Lower lobe of right lung (tissue), 2 donors: ENCODE measurements around the gene GAN. TPM values are rescaled to one million over a fixed set of nuclear protein-coding genes. Genes with fewer than 3 reads are reported as not detected.

Source experiments
- ATAC-seq, 2 donors: fragments of 200-7000 bp; cut with Tn5 transposase; one replicate each; pipeline ENCODE4 v1.9.1; 2020 to 2022; ENCODE audit warnings: mild to moderate bottlenecking in 2 of 2, moderate library complexity in 2 of 2
- DNase-seq: peaks from one replicate; pipeline ENCODE4 v3.0.0-alpha.2; 2020
- H3K27ac ChIP-seq: fragments of 200-600 bp; one replicate; pipeline ENCODE4 v1.8.0; 2022
- H3K27me3 ChIP-seq: fragments of 200-600 bp; one replicate; pipeline ENCODE4 v1.8.0; 2022; ENCODE audit warnings: low read depth
- H3K36me3 ChIP-seq: fragments of 200-600 bp; one replicate; pipeline ENCODE4 v1.8.0; 2022; ENCODE audit warnings: mild to moderate bottlenecking
- H3K4me1 ChIP-seq: fragments of 200-600 bp; one replicate; pipeline ENCODE4 v1.8.0; 2022
- H3K4me3 ChIP-seq: fragments of 200-600 bp; one replicate; pipeline ENCODE4 v1.8.0; 2022; ENCODE audit warnings: mild to moderate bottlenecking
- H3K9me3 ChIP-seq: fragments of 200-600 bp; one replicate; pipeline ENCODE4 v1.8.0; 2022
- intact Hi-C: fragments of 100-400 bp; cut with DNase I; formaldehyde crosslinking; loops from one replicate; pipeline ENCODE4 v1.11.0; 2022
- total RNA-seq: library from RNA; stranded (reverse); fragmentation: NEBNext Ultra II Directional; extraction: Animal tissue kit (Norgen Biotek cat#: 25700); gene quantifications from one replicate; pipeline ENCODE4 v1.2.1, GENCODE V29; 2021
- TF ChIP-seq, protein P1 (sequence below): fragments of 200-600 bp; IDR thresholded peaks from one replicate; pipeline ENCODE4 v1.8.0; 2022; ENCODE audit warnings: antibody characterized with exemption, mild to moderate bottlenecking
- donor health status: DM: no; HTN: yes; CAD: no; lungs with severe emphysema.

The GAN gene
- total RNA-seq, 1 donor from 2014 or later = 6.5 TPM

DNA sequence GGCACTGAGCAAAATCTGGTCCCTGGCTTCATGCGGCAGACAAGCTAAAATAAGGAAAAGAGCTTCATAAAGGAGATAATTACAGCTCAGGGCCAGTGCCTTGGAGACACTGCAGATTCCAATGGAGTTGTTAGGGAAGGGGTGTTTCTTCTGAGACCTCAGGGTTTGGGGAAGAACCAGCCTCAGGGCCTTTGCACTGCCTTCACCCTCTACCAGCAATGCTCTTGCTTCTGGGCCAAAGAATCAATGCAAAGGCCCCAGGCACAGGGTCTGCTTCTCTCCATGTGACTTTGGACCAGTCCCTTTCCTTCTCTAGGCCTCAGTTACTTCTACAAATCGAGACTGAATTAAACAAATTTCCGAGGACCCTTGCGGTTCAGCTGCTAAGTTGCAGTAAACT, 36.2 kb upstream of the GAN start:
- TF ChIP-seq, protein P1, sequence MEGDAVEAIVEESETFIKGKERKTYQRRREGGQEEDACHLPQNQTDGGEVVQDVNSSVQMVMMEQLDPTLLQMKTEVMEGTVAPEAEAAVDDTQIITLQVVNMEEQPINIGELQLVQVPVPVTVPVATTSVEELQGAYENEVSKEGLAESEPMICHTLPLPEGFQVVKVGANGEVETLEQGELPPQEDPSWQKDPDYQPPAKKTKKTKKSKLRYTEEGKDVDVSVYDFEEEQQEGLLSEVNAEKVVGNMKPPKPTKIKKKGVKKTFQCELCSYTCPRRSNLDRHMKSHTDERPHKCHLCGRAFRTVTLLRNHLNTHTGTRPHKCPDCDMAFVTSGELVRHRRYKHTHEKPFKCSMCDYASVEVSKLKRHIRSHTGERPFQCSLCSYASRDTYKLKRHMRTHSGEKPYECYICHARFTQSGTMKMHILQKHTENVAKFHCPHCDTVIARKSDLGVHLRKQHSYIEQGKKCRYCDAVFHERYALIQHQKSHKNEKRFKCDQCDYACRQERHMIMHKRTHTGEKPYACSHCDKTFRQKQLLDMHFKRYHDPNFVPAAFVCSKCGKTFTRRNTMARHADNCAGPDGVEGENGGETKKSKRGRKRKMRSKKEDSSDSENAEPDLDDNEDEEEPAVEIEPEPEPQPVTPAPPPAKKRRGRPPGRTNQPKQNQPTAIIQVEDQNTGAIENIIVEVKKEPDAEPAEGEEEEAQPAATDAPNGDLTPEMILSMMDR = no peak
- no peak overlapping the region for H3K4me3 ChIP-seq

DNA sequence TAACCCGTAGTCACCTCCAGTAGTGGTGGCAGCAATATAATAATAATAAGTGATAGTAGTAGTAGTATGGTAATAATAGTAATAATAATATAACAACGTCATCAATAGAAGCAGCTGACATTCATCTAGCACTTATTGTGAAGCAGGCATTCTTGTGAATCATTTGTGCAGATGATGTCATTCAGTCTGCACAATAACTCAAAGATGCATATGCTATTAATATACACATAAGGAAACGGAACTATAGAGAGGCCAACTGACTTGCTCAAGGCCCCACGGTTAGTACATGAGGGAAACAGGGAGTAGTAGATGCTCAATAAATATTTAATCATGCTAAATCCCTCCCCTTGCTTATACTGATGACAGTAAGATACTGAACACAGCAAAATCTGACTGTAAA, 35.4 kb upstream of the GAN start:
- Histone ChIP-seq H3K36me3 (no peaks in the 10 kb centered on the region), H3K27ac (no peak overlapping the region), H3K4me1 (no peaks in the 10 kb centered on the region), H3K27me3 (no peaks in the 10 kb centered on the region), H3K9me3 (no peaks in the 10 kb centered on the region), H3K4me3 (no peak overlapping the region)
- no peak for ATAC-seq
- intact Hi-C loops = no loop called here
- no peak for DNase-seq
- TF ChIP-seq, protein P1 = no peak

More for the DNA sequence above, 36.2 kb upstream of the GAN start:
- H3K36me3 ChIP-seq = no peaks in the 10 kb centered on the region
- ATAC-seq (no peak), DNase-seq (no peak)
- no peaks in the 10 kb centered on the region for H3K9me3 ChIP-seq
- no peaks in the 10 kb centered on the region for H3K4me1 ChIP-seq
- intact Hi-C loops = no loop called here
- H3K27ac ChIP-seq = no peak overlapping the region
- H3K27me3 ChIP-seq = no peaks in the 10 kb centered on the region

DNA sequence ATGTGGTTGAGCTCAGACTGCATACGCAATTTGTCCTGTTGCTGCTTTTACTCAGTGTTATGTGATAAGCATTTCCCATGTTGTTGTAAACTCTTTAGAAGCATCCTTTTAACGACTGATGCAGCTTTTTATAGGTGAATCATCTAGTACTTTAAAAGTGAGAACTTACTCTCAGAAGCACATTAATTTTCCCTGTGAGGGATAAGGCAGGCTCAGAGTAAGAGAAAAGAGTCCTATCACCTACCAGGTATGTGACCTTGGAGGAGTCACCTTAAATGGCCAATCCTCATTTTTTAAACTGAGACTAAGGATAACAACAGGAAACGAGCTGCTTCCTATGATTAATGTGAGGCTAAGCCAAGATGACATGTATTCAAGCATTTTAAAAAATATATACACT, 34.4 kb upstream of the GAN start:
- TF ChIP-seq, protein P1 = no peak
- DNase-seq = no peak
- no peaks in the 10 kb centered on the region for H3K4me1 ChIP-seq
- no peak overlapping the region for H3K27ac ChIP-seq
- no peak overlapping the region for H3K4me3 ChIP-seq
- no peaks in the 10 kb centered on the region for H3K36me3 ChIP-seq
- no peaks in the 10 kb centered on the region for H3K9me3 ChIP-seq
- no peak for ATAC-seq
- intact Hi-C loops = no loop called here
- no peaks in the 10 kb centered on the region for H3K27me3 ChIP-seq

DNA sequence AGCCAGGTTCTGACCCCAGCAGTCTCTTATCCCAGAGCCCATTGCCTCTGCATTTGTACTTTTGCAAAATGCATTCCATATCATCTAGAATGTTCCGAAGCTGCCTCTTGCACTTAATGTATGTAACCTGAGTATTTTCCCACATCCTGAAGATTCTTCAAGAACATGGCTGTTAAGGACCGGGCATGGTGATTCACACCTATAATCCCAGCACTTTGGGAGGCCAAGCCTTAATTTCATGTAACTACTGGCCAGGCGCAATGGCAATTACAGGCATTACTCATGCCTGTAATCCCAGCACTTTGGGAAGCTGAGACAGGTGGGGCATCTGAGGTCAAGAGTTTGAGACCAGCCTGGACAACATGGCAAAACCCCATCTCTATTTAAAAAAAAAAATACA, 31.7 kb upstream of the GAN start:
- Histone ChIP-seq H3K27me3 (no peaks in the 10 kb centered on the region), H3K27ac (no peak overlapping the region), H3K4me1 (no peaks in the 10 kb centered on the region), H3K9me3 (no peaks in the 10 kb centered on the region), H3K4me3 (no peak overlapping the region), H3K36me3 (no peaks in the 10 kb centered on the region)
- TF ChIP-seq, protein P1 = no peak
- intact Hi-C loops = no loop called here
- DNase-seq (no peak), ATAC-seq (no peak)

- no peak overlapping the region for H3K4me3 ChIP-seq
- no peaks in the 10 kb centered on the region for H3K27me3 ChIP-seq
- no peaks in the 10 kb centered on the region for H3K4me1 ChIP-seq
- TF ChIP-seq, protein P1 = no peak
- intact Hi-C loops = no loop called here
- ATAC-seq (no peak), DNase-seq (no peak)
- no peaks in the 10 kb centered on the region for H3K9me3 ChIP-seq
- no peaks in the 10 kb centered on the region for H3K36me3 ChIP-seq
- H3K27ac ChIP-seq = no peak overlapping the region
These were observed 29.7 kb upstream of the GAN start for GRCh38 chr16:81284995-81285600.
